ENCODE measurements around the gene DNAJC12. TPM values are rescaled to one million over a fixed set of nuclear protein-coding genes. Genes with fewer than 3 reads are reported as not detected.

The DNAJC12 gene
- total RNA-seq, 1 experiment from 2014 or later, result 72.8 TPM

GRCh38 chr10:67794256-67794655, 43.7 kb downstream of the DNAJC12 start:
- no peak overlapping the region for H3K27ac ChIP-seq (ENCODE audit: low read length)
- H3K9ac ChIP-seq (ENCODE audit: low read length), result no peak overlapping the region
- H2AFZ ChIP-seq (ENCODE audit: low read length), result no peak overlapping the region
- 0 out of 2 replicates have a peak, but pooled peaks cover 5% of the 10 kb centered on the region for H3K36me3 ChIP-seq (ENCODE audit: insufficient read depth, low read length)
- H3K4me2 ChIP-seq (ENCODE audit: low read depth, low read length, poor library complexity, severe bottlenecking), result no peak overlapping the region
- no peaks in the 10 kb centered on the region for H3K79me2 ChIP-seq (ENCODE audit: low read length)
- H3K9me3 ChIP-seq (ENCODE audit: low read length), result no peaks in the 10 kb centered on the region
- H4K20me1 ChIP-seq (ENCODE audit: insufficient read depth, low read depth, low read length), result no peaks in the 10 kb centered on the region
- peaks cover 9% of the 10 kb centered on the region for H3K4me1 ChIP-seq (ENCODE audit: low read length)
- no peak for DNase-seq
- H3K9me2 ChIP-seq (replicated peaks; ENCODE audit: insufficient read depth, low read length), result no peaks in the 10 kb centered on the region
- no peaks in the 10 kb centered on the region for H3K27me3 ChIP-seq (ENCODE audit: low read length)
- H3K4me3 ChIP-seq (ENCODE audit: low read length), result no peak overlapping the region

- Histone ChIP-seq H3K4me1 (ENCODE audit: low read length) (peaks cover 15% of the 10 kb centered on the region), H3K4me3 (ENCODE audit: low read length) (no peak overlapping the region), H2AFZ (ENCODE audit: low read length) (no peak overlapping the region), H3K36me3 (ENCODE audit: insufficient read depth, low read length) (0 out of 2 replicates have a peak, but pooled peaks cover 5% of the 10 kb centered on the region), H4K20me1 (ENCODE audit: insufficient read depth, low read depth, low read length) (no peaks in the 10 kb centered on the region), H3K9ac (ENCODE audit: low read length) (no peak overlapping the region), H3K79me2 (ENCODE audit: low read length) (no peaks in the 10 kb centered on the region), H3K27me3 (ENCODE audit: low read length) (no peaks in the 10 kb centered on the region), H3K9me3 (ENCODE audit: low read length) (no peaks in the 10 kb centered on the region), H3K4me2 (ENCODE audit: low read depth, low read length, poor library complexity, severe bottlenecking) (no peak overlapping the region), H3K9me2 (replicated peaks; ENCODE audit: insufficient read depth, low read length) (no peaks in the 10 kb centered on the region), H3K27ac (ENCODE audit: low read length) (no peak overlapping the region)
- no peak for DNase-seq
Observed at GRCh38 chr10:67793313-67793712, 44.7 kb downstream of the DNAJC12 start.

GRCh38 chr10:67792653-67793052, 45.3 kb downstream of the DNAJC12 start:
- no peak for DNase-seq
- Histone ChIP-seq H3K4me1 (ENCODE audit: low read length) (peaks cover 18% of the 10 kb centered on the region), H2AFZ (ENCODE audit: low read length) (no peak overlapping the region)

DNA sequence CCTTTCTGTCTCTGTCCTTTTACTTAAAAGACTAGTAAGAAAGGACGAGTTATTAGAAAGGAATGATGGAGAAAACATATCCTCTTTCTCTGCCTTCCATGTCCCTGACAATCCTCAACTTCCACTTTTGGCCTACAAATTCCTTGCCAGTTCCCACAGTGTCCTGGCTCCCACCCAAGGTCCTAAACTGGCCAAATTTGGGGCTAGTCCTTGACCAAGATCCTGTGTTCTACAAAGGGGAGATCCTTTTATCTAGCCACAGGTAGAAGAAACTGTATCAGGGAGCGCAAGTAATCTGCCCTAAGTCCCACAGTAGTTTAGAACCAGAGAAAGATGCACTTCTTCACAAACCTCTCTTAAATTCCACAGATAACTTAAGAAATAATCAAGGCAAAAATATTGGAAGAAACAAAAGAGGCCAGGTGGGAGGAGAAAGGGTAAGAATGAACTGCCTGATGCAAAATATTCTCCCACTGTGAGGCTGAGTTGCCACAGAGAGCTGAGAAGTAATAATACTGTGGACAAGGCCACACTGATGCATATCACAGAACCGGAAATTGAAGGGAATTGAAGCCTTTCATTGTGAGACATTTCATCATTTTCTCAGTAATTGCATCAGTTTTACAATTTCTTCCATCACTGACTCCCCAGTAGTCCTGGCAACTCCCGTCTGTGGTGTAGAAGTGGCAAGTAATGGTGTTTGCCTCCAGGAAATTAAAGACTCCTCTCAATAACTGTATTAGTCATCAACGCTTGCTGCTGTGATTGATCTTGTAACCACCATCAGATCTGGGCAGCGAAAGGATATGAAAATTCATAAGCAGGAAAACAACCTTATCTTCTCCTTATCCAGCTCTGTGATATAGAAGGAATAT, 47.2 kb downstream of the DNAJC12 start:
- no peaks in the 10 kb centered on the region for H4K20me1 ChIP-seq (ENCODE audit: insufficient read depth, low read depth, low read length)
- no peak overlapping the region for H3K4me3 ChIP-seq (ENCODE audit: low read length)
- no peak overlapping the region for H3K4me2 ChIP-seq (ENCODE audit: low read depth, low read length, poor library complexity, severe bottlenecking)
- H3K9me3 ChIP-seq (ENCODE audit: low read length), result no peaks in the 10 kb centered on the region
- peaks cover 18% of the 10 kb centered on the region for H3K4me1 ChIP-seq (ENCODE audit: low read length)
- no peaks in the 10 kb centered on the region for H3K27me3 ChIP-seq (ENCODE audit: low read length)
- no peaks in the 10 kb centered on the region for H3K36me3 ChIP-seq (ENCODE audit: insufficient read depth, low read length)
- peak overlapping the region; percentile 51; the same call in 1 of the 2 replicates for H3K27ac ChIP-seq (ENCODE audit: low read length)
- H3K79me2 ChIP-seq (ENCODE audit: low read length), result no peaks in the 10 kb centered on the region
- H2AFZ ChIP-seq (ENCODE audit: low read length), result peak overlapping the region; percentile 47; the same call in 1 of the 2 replicates
- no peaks in the 10 kb centered on the region for H3K9me2 ChIP-seq (replicated peaks; ENCODE audit: insufficient read depth, low read length)
- DNase-seq, result no peak
- peak overlapping the region; percentile 27; the same call in 1 of the 2 replicates for H3K9ac ChIP-seq (ENCODE audit: low read length)

More at GRCh38 chr10:67792653-67793052, 45.3 kb downstream of the DNAJC12 start:
- Histone ChIP-seq H3K27ac (ENCODE audit: low read length) (no peak overlapping the region), H3K4me2 (ENCODE audit: low read depth, low read length, poor library complexity, severe bottlenecking) (no peak overlapping the region), H3K36me3 (ENCODE audit: insufficient read depth, low read length) (0 out of 2 replicates have a peak, but pooled peaks cover 5% of the 10 kb centered on the region), H3K9ac (ENCODE audit: low read length) (no peak overlapping the region), H3K9me2 (replicated peaks; ENCODE audit: insufficient read depth, low read length) (no peaks in the 10 kb centered on the region), H3K79me2 (ENCODE audit: low read length) (no peaks in the 10 kb centered on the region), H3K27me3 (ENCODE audit: low read length) (no peaks in the 10 kb centered on the region), H3K4me3 (ENCODE audit: low read length) (no peak overlapping the region), H4K20me1 (ENCODE audit: insufficient read depth, low read depth, low read length) (no peaks in the 10 kb centered on the region), H3K9me3 (ENCODE audit: low read length) (no peaks in the 10 kb centered on the region)

DNA sequence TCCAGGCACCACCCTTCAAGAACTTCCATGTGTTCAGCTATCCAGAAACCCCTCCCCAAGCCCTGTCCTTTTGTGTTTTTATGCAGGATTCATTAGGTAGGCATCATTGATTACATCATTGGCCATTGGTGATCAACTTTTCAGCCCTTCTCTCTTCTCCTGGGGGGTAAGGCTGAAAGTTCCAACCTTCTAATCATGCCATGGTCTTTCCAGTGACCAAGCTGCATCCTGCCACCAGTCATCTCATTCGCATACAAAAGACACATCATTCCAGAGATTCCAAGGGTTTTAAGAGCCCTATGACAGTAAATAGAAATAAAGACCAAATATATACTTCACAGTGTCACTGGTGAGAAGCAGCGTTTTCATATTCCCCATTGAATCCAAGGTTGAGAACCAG, 48.2 kb downstream of the DNAJC12 start:
- no peak overlapping the region for H3K4me2 ChIP-seq (ENCODE audit: low read depth, low read length, poor library complexity, severe bottlenecking)
- H3K9me3 ChIP-seq (ENCODE audit: low read length), result no peaks in the 10 kb centered on the region
- H4K20me1 ChIP-seq (ENCODE audit: insufficient read depth, low read depth, low read length), result no peaks in the 10 kb centered on the region
- no peak overlapping the region for H3K27ac ChIP-seq (ENCODE audit: low read length)
- peaks cover 25% of the 10 kb centered on the region for H3K4me1 ChIP-seq (ENCODE audit: low read length)
- H3K27me3 ChIP-seq (ENCODE audit: low read length), result no peaks in the 10 kb centered on the region
- H2AFZ ChIP-seq (ENCODE audit: low read length), result no peak overlapping the region
- no peak for DNase-seq
- H3K4me3 ChIP-seq (ENCODE audit: low read length), result no peak overlapping the region
- no peaks in the 10 kb centered on the region for H3K9me2 ChIP-seq (replicated peaks; ENCODE audit: insufficient read depth, low read length)
- H3K9ac ChIP-seq (ENCODE audit: low read length), result no peak overlapping the region
- no peaks in the 10 kb centered on the region for H3K79me2 ChIP-seq (ENCODE audit: low read length)
- no peaks in the 10 kb centered on the region for H3K36me3 ChIP-seq (ENCODE audit: insufficient read depth, low read length)

GRCh38 chr10:67788028-67788886, 49.7 kb downstream of the DNAJC12 start:
- H3K27me3 ChIP-seq (ENCODE audit: low read length), result no peaks in the 10 kb centered on the region
- DNase-seq, result peak; percentile 95
- H3K4me1 ChIP-seq (ENCODE audit: low read length), result peaks cover 39% of the 10 kb centered on the region

DNA sequence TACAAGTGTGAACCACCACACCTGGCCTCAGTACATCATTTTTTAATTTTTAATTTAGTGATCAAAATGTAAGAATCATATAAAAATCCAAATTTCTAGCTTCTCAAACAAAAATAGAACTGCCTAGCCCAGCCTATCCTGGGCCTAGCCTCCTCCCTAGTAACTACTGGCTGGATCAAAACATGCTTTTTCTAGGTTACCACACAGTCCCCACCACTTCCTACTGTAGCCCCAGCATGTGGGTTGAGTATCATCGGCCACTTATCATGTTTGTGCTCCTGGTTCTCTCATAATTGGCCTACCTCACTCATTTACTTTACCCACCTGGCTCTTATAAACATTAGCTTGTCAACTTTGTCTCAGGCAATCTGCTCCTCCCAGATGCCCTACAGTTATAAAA, 52.9 kb downstream of the DNAJC12 start:
- Histone ChIP-seq H3K27ac (ENCODE audit: low read length) (peak overlapping the region; percentile 40), H3K79me2 (ENCODE audit: low read length) (no peaks in the 10 kb centered on the region), H3K4me1 (ENCODE audit: low read length) (peaks cover 57% of the 10 kb centered on the region), H3K9me3 (ENCODE audit: low read length) (no peaks in the 10 kb centered on the region), H3K9me2 (replicated peaks; ENCODE audit: insufficient read depth, low read length) (no peaks in the 10 kb centered on the region), H2AFZ (ENCODE audit: low read length) (no peak overlapping the region), H3K27me3 (ENCODE audit: low read length) (no peaks in the 10 kb centered on the region), H3K9ac (ENCODE audit: low read length) (no peak overlapping the region), H3K4me2 (ENCODE audit: low read depth, low read length, poor library complexity, severe bottlenecking) (no peak overlapping the region), H4K20me1 (ENCODE audit: insufficient read depth, low read depth, low read length) (no peaks in the 10 kb centered on the region), H3K36me3 (ENCODE audit: insufficient read depth, low read length) (no peaks in the 10 kb centered on the region), H3K4me3 (ENCODE audit: low read length) (no peak overlapping the region)
- no peak for DNase-seq

More at GRCh38 chr10:67788028-67788886, 49.7 kb downstream of the DNAJC12 start:
- no peaks in the 10 kb centered on the region for H3K9me2 ChIP-seq (replicated peaks; ENCODE audit: insufficient read depth, low read length)
- H3K79me2 ChIP-seq (ENCODE audit: low read length), result no peaks in the 10 kb centered on the region
- no peaks in the 10 kb centered on the region for H4K20me1 ChIP-seq (ENCODE audit: insufficient read depth, low read depth, low read length)
- no peak overlapping the region for H3K27ac ChIP-seq (ENCODE audit: low read length)
- peak overlapping the region; percentile 57; the same call in 1 of the 2 replicates for H3K4me3 ChIP-seq (ENCODE audit: low read length)
- no peaks in the 10 kb centered on the region for H3K36me3 ChIP-seq (ENCODE audit: insufficient read depth, low read length)
- H3K9ac ChIP-seq (ENCODE audit: low read length), result peak overlapping the region; percentile 56
- H3K9me3 ChIP-seq (ENCODE audit: low read length), result no peaks in the 10 kb centered on the region
- peak overlapping the region; percentile 67 for H3K4me2 ChIP-seq (ENCODE audit: low read depth, low read length, poor library complexity, severe bottlenecking)
- H2AFZ ChIP-seq (ENCODE audit: low read length), result peak overlapping the region; percentile 91

DNA sequence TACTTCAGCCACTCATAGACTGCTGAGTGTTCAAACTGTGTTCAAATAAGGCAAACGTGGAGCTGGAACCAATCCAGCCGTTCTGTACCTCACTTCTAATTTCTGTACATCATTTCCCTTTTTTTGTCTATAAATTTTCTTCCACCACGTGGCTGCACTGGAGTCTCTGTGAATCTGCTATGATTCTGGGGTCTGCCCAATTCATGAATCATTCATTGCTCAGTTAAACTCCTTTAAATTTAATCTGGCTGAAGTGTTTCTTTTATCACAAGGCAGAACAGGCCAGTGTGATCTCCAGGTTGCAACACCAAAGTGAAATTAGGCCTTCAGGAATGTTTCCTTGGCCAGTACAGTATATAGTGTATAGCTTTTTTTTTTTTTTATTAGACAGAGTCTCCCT, 53.5 kb downstream of the DNAJC12 start:
- Histone ChIP-seq H3K4me1 (ENCODE audit: low read length) (peaks cover 61% of the 10 kb centered on the region), H3K27me3 (ENCODE audit: low read length) (no peaks in the 10 kb centered on the region), H3K9me3 (ENCODE audit: low read length) (no peaks in the 10 kb centered on the region), H3K4me3 (ENCODE audit: low read length) (no peak overlapping the region), H3K36me3 (ENCODE audit: insufficient read depth, low read length) (no peaks in the 10 kb centered on the region), H3K9ac (ENCODE audit: low read length) (no peak overlapping the region), H3K9me2 (replicated peaks; ENCODE audit: insufficient read depth, low read length) (no peaks in the 10 kb centered on the region), H2AFZ (ENCODE audit: low read length) (peak overlapping the region; percentile 50; the same call in 1 of the 2 replicates), H4K20me1 (ENCODE audit: insufficient read depth, low read depth, low read length) (no peaks in the 10 kb centered on the region), H3K4me2 (ENCODE audit: low read depth, low read length, poor library complexity, severe bottlenecking) (no peak overlapping the region), H3K27ac (ENCODE audit: low read length) (peak overlapping the region; percentile 59; the same call in 1 of the 2 replicates), H3K79me2 (ENCODE audit: low read length) (no peaks in the 10 kb centered on the region)
- DNase-seq, result no peak

All from Karpas-422 (cell line).